Neuronal stem cell (in vitro differentiated cells): ENCODE measurements around the gene TET3.
A peak's percentile ranks its signal among the peaks of the same experiment; 100 is the strongest.

Experiments
- DNase-seq: peaks from one replicate; pipeline ENCODE4 v3.0.0-alpha.2; 2013; ENCODE audit warnings: low spot score
- H2AFZ ChIP-seq: one replicate; pipeline ENCODE4 v1.6.1; 2013; ENCODE audit warnings: mild to moderate bottlenecking, low read length, inconsistent platforms
- H2AK5ac ChIP-seq: 2 replicates; pipeline ENCODE4 v1.6.1; 2013; ENCODE audit warnings: low read depth, mild to moderate bottlenecking, inconsistent platforms, low read length, moderate library complexity, mixed read lengths
- H2BK120ac ChIP-seq: 2 replicates; pipeline ENCODE4 v1.6.1; 2013; ENCODE audit warnings: low read depth, mild to moderate bottlenecking, inconsistent platforms, low read length, moderate library complexity, mixed read lengths
- H2BK12ac ChIP-seq: one replicate; pipeline ENCODE4 v1.6.1; 2013; ENCODE audit warnings: low read length, inconsistent platforms
- H2BK15ac ChIP-seq: 2 replicates; pipeline ENCODE4 v1.6.1; 2013; ENCODE audit warnings: mild to moderate bottlenecking, low read length, inconsistent platforms, mixed read lengths
- H2BK5ac ChIP-seq: one replicate; pipeline ENCODE4 v1.6.1; 2013; ENCODE audit warnings: inconsistent platforms, mild to moderate bottlenecking, low read length, moderate library complexity
- H3K14ac ChIP-seq: one replicate; pipeline ENCODE4 v1.6.1; 2013; ENCODE audit warnings: low read length, inconsistent platforms
- H3K18ac ChIP-seq: 2 replicates; pipeline ENCODE4 v1.6.1; 2013; ENCODE audit warnings: low read length, inconsistent platforms
- H3K23ac ChIP-seq: 2 replicates; pipeline ENCODE4 v1.6.1; 2013; ENCODE audit warnings: low read depth, mild to moderate bottlenecking, mixed read lengths, low read length, inconsistent platforms; ENCODE audit not compliant: poor library complexity
- H3K27ac ChIP-seq: replicated peaks from 3 replicates; pipeline ENCODE4 v1.5.1; 2013; ENCODE audit warnings: low read length, inconsistent platforms
- H3K27me3 ChIP-seq, 3 experiments: 2 replicates each; pipeline ENCODE4 v1.6.1; 2013; ENCODE audit warnings: low read length in 3 of 3, mild to moderate bottlenecking in 2 of 3, inconsistent platforms in 1 of 3, low read depth in 1 of 3, mixed read lengths in 1 of 3, moderate library complexity in 1 of 3; ENCODE audit not compliant: control insufficient read depth in 3 of 3, insufficient read depth in 3 of 3
- H3K36me3 ChIP-seq, 2 donors: replicated peaks in 1 of 2; 2 replicates each; pipeline ENCODE4 v1.6.1; 2013; ENCODE audit warnings: low read length in 2 of 2; ENCODE audit not compliant: control insufficient read depth in 2 of 2, insufficient read depth in 2 of 2
- H3K4ac ChIP-seq: 2 replicates; pipeline ENCODE4 v1.6.1; 2013; ENCODE audit warnings: inconsistent platforms, mild to moderate bottlenecking, low read length, moderate library complexity
- H3K4me1 ChIP-seq, 2 donors: 1 replicate in 1 of 2; 2 replicates in 1 of 2; pipeline ENCODE4 v1.6.1; 2013; ENCODE audit warnings: low read length in 2 of 2, low read depth in 1 of 2; ENCODE audit not compliant: control insufficient read depth in 2 of 2, insufficient read depth in 1 of 2
- H3K4me2 ChIP-seq: one replicate; pipeline ENCODE4 v1.6.1; 2013; ENCODE audit warnings: mild to moderate bottlenecking, low read length, inconsistent platforms; ENCODE audit not compliant: insufficient read depth, poor library complexity, severe bottlenecking
- H3K4me3 ChIP-seq, 2 donors: 2 replicates each; pipeline ENCODE4 v1.5.1; 2013; ENCODE audit warnings: low read length in 2 of 2, mild to moderate bottlenecking in 2 of 2, inconsistent platforms in 1 of 2, moderate library complexity in 1 of 2
- H3K79me1 ChIP-seq: one replicate; pipeline ENCODE4 v1.6.1; 2013; ENCODE audit warnings: low read depth, mild to moderate bottlenecking, inconsistent platforms, low read length, moderate library complexity
- H3K9ac ChIP-seq: one replicate; pipeline ENCODE4 v1.6.1; 2013; ENCODE audit warnings: mild to moderate bottlenecking, low read depth, low read length, inconsistent platforms; ENCODE audit not compliant: poor library complexity
- H3K9me3 ChIP-seq, 2 donors: replicated peaks in 1 of 2; 2 replicates each; pipeline versions ENCODE3 to v1.6.1; 2013; ENCODE audit warnings: low read length in 2 of 2, mild to moderate bottlenecking in 2 of 2, inconsistent platforms in 1 of 2, low read depth in 1 of 2, mixed read lengths in 1 of 2, moderate library complexity in 1 of 2; ENCODE audit not compliant: control insufficient read depth in 2 of 2, insufficient read depth in 1 of 2
- H4K8ac ChIP-seq: one replicate; pipeline ENCODE4 v1.6.1; 2013; ENCODE audit warnings: low read depth, mild to moderate bottlenecking, inconsistent platforms, low read length, moderate library complexity
- H4K91ac ChIP-seq: one replicate; pipeline ENCODE4 v1.6.1; 2013; ENCODE audit warnings: low read length, low read depth, mild to moderate bottlenecking, inconsistent platforms; ENCODE audit not compliant: poor library complexity
- WGBS, 2 donors: extraction: QIAGEN DNeasy Blood & Tissue Kit; methylation state at CpG; one replicate each; pipeline ENCODE4 v1.1.7; 2013; ENCODE audit warnings: missing lambda C conversion rate in 2 of 2, mixed read lengths in 1 of 2; ENCODE audit not compliant: insufficient read length in 2 of 2, insufficient replicate concordance in 1 of 2; ENCODE audit errors: extremely low coverage in 2 of 2; 5-methylcytosine and 5-hydroxymethylcytosine counted together

Gene TET3

DNA sequence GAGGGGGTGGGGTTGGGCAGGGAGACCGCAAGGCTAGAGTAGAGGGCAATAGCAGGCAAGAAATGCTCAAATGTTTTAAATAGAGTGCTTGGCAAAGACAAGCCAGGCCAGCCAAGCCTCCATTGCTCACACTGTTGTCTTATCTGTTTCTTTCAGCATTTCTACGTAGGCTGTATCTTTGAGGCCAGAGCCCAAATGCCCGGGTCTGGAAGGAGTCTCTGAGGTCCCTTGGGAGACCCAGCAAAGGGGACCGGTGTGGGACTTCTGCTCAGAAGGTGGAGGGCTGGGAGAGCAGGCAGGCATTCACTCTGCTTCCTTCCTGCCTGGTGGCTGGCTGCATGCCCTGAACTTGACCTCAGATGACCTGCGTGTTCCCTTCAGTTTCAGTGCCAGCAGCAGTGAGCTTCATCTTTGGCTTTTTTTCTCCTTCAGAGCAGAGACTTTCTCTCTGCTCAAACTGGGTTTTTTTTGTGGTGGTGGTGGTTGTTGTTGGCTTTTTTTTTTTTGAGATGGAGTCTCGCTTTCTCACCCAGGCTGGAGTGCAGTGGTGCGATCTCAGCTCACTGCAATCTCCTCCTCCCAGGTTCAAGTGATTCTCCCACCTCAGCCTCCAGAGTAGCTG, 13.7 kb upstream of the TET3 start:
- H3K79me1 ChIP-seq, result no peaks in the 10 kb centered on the region
- no peak overlapping the region for H2BK12ac ChIP-seq
- peaks cover 0 to 6% of the 10 kb centered on the region in 2 donors for H3K4me1 ChIP-seq
- H2BK5ac ChIP-seq, result no peak overlapping the region
- H3K4me2 ChIP-seq, result no peak overlapping the region
- H2BK15ac ChIP-seq, result no peak overlapping the region
- H2BK120ac ChIP-seq, result no peak overlapping the region
- WGBS, 2 donors, result no CpG with 5 or more reads among the region's 7 CpGs
- H3K9ac ChIP-seq, result no peak overlapping the region
- no peak overlapping the region for H4K8ac ChIP-seq
- peaks cover 0 to 21% (median 0%) of the 10 kb centered on the region in 3 experiments for H3K27me3 ChIP-seq
- H3K27ac ChIP-seq, result no peak overlapping the region
- no peaks in the 10 kb centered on the region for H3K36me3 ChIP-seq
- no peak overlapping the region for H2AK5ac ChIP-seq
- no peak overlapping the region for H3K18ac ChIP-seq
- no peak overlapping the region for H3K23ac ChIP-seq
- H4K91ac ChIP-seq, result no peak overlapping the region
- no peak overlapping the region for H3K14ac ChIP-seq
- no peak overlapping the region for H2AFZ ChIP-seq
- no peak for DNase-seq
- H3K4me3 ChIP-seq, result peak overlapping the region in 1 of 2 donors; percentile 1
- no peak overlapping the region for H3K4ac ChIP-seq
- H3K9me3 ChIP-seq, result no peaks in the 10 kb centered on the region

DNA sequence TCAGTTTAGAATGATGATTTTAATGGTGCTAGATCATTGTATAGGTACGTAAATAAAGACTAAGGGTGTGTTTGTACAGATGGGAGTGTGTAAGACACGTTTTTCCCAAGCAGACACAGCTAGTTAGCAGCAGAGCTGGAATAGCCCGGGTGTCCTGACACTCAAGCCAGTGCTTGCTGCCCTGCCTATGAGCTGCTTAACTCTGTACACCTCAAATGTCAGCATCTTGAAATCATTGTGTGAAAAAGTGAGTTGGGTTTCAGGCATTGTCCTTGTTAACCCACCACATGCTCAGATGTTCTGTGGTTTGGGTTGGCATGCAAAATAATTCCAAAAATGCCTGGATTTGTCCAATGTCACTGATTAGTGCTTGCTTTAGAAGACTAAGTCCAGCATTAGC, 13.0 kb upstream of the TET3 start:
- H2BK5ac ChIP-seq, result no peak overlapping the region
- peaks cover 0 to 21% (median 0%) of the 10 kb centered on the region in 3 experiments for H3K27me3 ChIP-seq
- no peak overlapping the region for H3K9ac ChIP-seq
- H3K4me1 ChIP-seq, result peaks cover 0 to 6% of the 10 kb centered on the region in 2 donors
- no peak overlapping the region for H2BK120ac ChIP-seq
- H2AK5ac ChIP-seq, result no peak overlapping the region
- no peak overlapping the region for H3K27ac ChIP-seq
- no peaks in the 10 kb centered on the region for H3K36me3 ChIP-seq
- no peak overlapping the region for H3K4ac ChIP-seq
- H4K91ac ChIP-seq, result no peak overlapping the region
- no peak overlapping the region for H3K4me3 ChIP-seq
- DNase-seq, result no peak
- no peaks in the 10 kb centered on the region for H3K9me3 ChIP-seq
- no peak overlapping the region for H2BK15ac ChIP-seq
- no peaks in the 10 kb centered on the region for H3K79me1 ChIP-seq
- H3K4me2 ChIP-seq, result no peak overlapping the region
- H3K14ac ChIP-seq, result no peak overlapping the region
- H2BK12ac ChIP-seq, result no peak overlapping the region
- no CpG with 5 or more reads among the region's 3 CpGs for WGBS, 2 donors
- H2AFZ ChIP-seq, result no peak overlapping the region
- no peak overlapping the region for H4K8ac ChIP-seq
- H3K23ac ChIP-seq, result no peak overlapping the region
- no peak overlapping the region for H3K18ac ChIP-seq

- H3K4me2 ChIP-seq, result no peak overlapping the region
- H2BK5ac ChIP-seq, result no peak overlapping the region
- no peak overlapping the region for H3K27ac ChIP-seq
- no peak overlapping the region for H2AFZ ChIP-seq
- H2AK5ac ChIP-seq, result no peak overlapping the region
- H3K9ac ChIP-seq, result no peak overlapping the region
- peaks cover 0 to 21% (median 1%) of the 10 kb centered on the region in 3 experiments for H3K27me3 ChIP-seq
- no peak overlapping the region for H4K8ac ChIP-seq
- no peak overlapping the region for H3K23ac ChIP-seq
- DNase-seq, result no peak
- peaks cover 0 to 6% of the 10 kb centered on the region in 2 donors for H3K4me1 ChIP-seq
- no peak overlapping the region for H2BK15ac ChIP-seq
- H2BK120ac ChIP-seq, result no peak overlapping the region
- no peak overlapping the region for H3K4me3 ChIP-seq
- no peak overlapping the region for H3K4ac ChIP-seq
- no peaks in the 10 kb centered on the region for H3K36me3 ChIP-seq
- no CpG with 5 or more reads among the region's 3 CpGs for WGBS, 2 donors
- H4K91ac ChIP-seq, result no peak overlapping the region
- no peaks in the 10 kb centered on the region for H3K79me1 ChIP-seq
- no peak overlapping the region for H3K14ac ChIP-seq
- no peak overlapping the region for H3K18ac ChIP-seq
- H3K9me3 ChIP-seq, result no peaks in the 10 kb centered on the region
- no peak overlapping the region for H2BK12ac ChIP-seq
These were observed 11.9 kb upstream of the TET3 start for GRCh38 chr2:73972846-73973245.

GRCh38 chr2:73975731-73976130, 9.0 kb upstream of the TET3 start:
- H3K14ac ChIP-seq, result no peak overlapping the region
- H3K9me3 ChIP-seq, result no peaks in the 10 kb centered on the region
- peaks cover 0 to 4% of the 10 kb centered on the region in 2 donors for H3K4me1 ChIP-seq
- no peaks in the 10 kb centered on the region for H3K36me3 ChIP-seq
- H3K9ac ChIP-seq, result no peak overlapping the region
- H2BK5ac ChIP-seq, result no peak overlapping the region
- H2BK12ac ChIP-seq, result no peak overlapping the region
- no peak overlapping the region for H2BK120ac ChIP-seq
- WGBS, 2 donors, result no CpG with 5 or more reads among the region's 3 CpGs
- H3K79me1 ChIP-seq, result no peaks in the 10 kb centered on the region
- peaks cover 0 to 24% (median 15%) of the 10 kb centered on the region in 3 experiments for H3K27me3 ChIP-seq
- H3K4me3 ChIP-seq, result no peak overlapping the region
- H3K4me2 ChIP-seq, result no peak overlapping the region
- H4K8ac ChIP-seq, result no peak overlapping the region
- no peak overlapping the region for H2AK5ac ChIP-seq
- H3K18ac ChIP-seq, result no peak overlapping the region
- no peak overlapping the region for H2BK15ac ChIP-seq
- H3K27ac ChIP-seq, result no peak overlapping the region
- H2AFZ ChIP-seq, result no peak overlapping the region
- no peak for DNase-seq
- no peak overlapping the region for H3K4ac ChIP-seq
- H4K91ac ChIP-seq, result no peak overlapping the region
- H3K23ac ChIP-seq, result no peak overlapping the region
